Keratinocyte (primary cell): ENCODE data around the gene KRT84.

Experiments
- EZH2 ChIP-seq: IDR thresholded peaks from one replicate; pipeline ENCODE4 v1.6.1; 2012; ENCODE audit warnings: inconsistent platforms, mild to moderate bottlenecking, low read length, moderate library complexity
- TF ChIP-seq, protein P1 (sequence below), 3 experiments: IDR thresholded peaks in 1 of 3; conservative IDR thresholded peaks in 1 of 3; optimal IDR thresholded peaks in 1 of 3; 2 replicates in 2 of 3; 3 replicates in 1 of 3; pipeline versions ENCODE3 to v1.5.1; 2011; ENCODE audit warnings: low read length in 3 of 3, mild to moderate bottlenecking in 3 of 3, moderate library complexity in 2 of 3, control low read depth in 1 of 3, inconsistent platforms in 1 of 3; ENCODE audit not compliant: insufficient read depth in 2 of 3; ENCODE audit errors: extremely low read depth in 1 of 3

DNA sequence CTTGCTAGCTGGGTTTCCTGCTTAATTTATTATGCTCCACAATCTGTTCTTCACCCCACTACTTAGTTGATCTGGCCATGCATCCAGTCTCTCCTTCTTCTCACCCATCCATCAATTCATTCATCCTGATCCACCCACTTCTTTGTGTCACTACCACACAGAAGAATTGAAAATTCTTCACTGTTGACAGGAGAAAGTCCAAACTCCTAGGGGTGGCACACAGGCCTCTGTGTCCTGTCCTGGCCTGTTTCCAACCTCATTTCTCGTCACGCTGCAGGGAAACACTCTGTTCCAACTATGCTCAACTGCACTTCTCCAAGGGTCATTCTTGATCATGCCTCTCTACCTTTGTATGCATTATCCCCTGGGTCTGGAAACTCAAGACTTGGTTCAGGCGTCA, 53.6 kb downstream of the KRT84 start:
- TF ChIP-seq, protein P1, sequence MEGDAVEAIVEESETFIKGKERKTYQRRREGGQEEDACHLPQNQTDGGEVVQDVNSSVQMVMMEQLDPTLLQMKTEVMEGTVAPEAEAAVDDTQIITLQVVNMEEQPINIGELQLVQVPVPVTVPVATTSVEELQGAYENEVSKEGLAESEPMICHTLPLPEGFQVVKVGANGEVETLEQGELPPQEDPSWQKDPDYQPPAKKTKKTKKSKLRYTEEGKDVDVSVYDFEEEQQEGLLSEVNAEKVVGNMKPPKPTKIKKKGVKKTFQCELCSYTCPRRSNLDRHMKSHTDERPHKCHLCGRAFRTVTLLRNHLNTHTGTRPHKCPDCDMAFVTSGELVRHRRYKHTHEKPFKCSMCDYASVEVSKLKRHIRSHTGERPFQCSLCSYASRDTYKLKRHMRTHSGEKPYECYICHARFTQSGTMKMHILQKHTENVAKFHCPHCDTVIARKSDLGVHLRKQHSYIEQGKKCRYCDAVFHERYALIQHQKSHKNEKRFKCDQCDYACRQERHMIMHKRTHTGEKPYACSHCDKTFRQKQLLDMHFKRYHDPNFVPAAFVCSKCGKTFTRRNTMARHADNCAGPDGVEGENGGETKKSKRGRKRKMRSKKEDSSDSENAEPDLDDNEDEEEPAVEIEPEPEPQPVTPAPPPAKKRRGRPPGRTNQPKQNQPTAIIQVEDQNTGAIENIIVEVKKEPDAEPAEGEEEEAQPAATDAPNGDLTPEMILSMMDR (optimal IDR thresholded peaks at IDR 0.05 in 1 of 3, IDR thresholded peaks at IDR 0.05 in 1 of 3, conservative IDR thresholded peaks at IDR 0.05 in 1 of 3; ENCODE audit: extremely low read depth in 1 of 3, insufficient read depth in 2 of 3, low read length in 3 of 3), result no peak
- TF ChIP-seq EZH2, result no peak
